Activated gamma-delta T cell treated with Interleukin-2 at 50 U/mL for 16 hours (primary cell): Measurements from ENCODE around the gene PTPA.

ENCODE experiments used
- DNase-seq: peaks from one replicate; pipeline ENCODE4 v3.0.0-alpha.2; 2020

PTPA gene

GRCh38 chr9:129138476-129139232, 27.4 kb downstream of the PTPA start:
- DNase-seq: no peak

GRCh38 chr9:129139233-129139992, 28.2 kb downstream of the PTPA start:
- peak; percentile 75 for DNase-seq

- DNase-seq: peak; percentile 77
Measured at GRCh38 chr9:129139993-129140396, 28.8 kb downstream of the PTPA start.

GRCh38 chr9:129140397-129141065, 29.3 kb downstream of the PTPA start:
- peak; percentile 19 for DNase-seq

GRCh38 chr9:129141066-129142041, 30.1 kb downstream of the PTPA start:
- DNase-seq: peak; percentile 27

- DNase-seq: no peak
Measured at GRCh38 chr9:129142138-129142935, 31.1 kb downstream of the PTPA start.

- DNase-seq: peak; percentile 71
Measured at GRCh38 chr9:129143031-129143927, 32.1 kb downstream of the PTPA start.

- no peak for DNase-seq
Measured at GRCh38 chr9:129145316-129145715, 34.1 kb downstream of the PTPA start.

- no peak for DNase-seq
Measured at GRCh38 chr9:129145841-129146292, 34.7 kb downstream of the PTPA start.

GRCh38 chr9:129146441-129146941, 35.3 kb downstream of the PTPA start:
- DNase-seq: no peak

GRCh38 chr9:129148463-129149204, 37.4 kb downstream of the PTPA start:
- no peak for DNase-seq

- DNase-seq: no peak
Measured at GRCh38 chr9:129149442-129149841, 38.2 kb downstream of the PTPA start.

- DNase-seq: no peak
Measured at GRCh38 chr9:129150122-129150521, 38.9 kb downstream of the PTPA start.

- no peak for DNase-seq
Measured at GRCh38 chr9:129150672-129151211, 39.5 kb downstream of the PTPA start.

GRCh38 chr9:129151469-129151868, 40.3 kb downstream of the PTPA start:
- DNase-seq: no peak

GRCh38 chr9:129154866-129155477, 43.8 kb downstream of the PTPA start:
- DNase-seq: no peak

- no peak for DNase-seq
Measured at GRCh38 chr9:129156163-129156562, 44.9 kb downstream of the PTPA start.

GRCh38 chr9:129160712-129161533, 49.7 kb downstream of the PTPA start:
- no peak for DNase-seq
